ENCODE results near the gene KRT32.

The KRT32 gene

DNA sequence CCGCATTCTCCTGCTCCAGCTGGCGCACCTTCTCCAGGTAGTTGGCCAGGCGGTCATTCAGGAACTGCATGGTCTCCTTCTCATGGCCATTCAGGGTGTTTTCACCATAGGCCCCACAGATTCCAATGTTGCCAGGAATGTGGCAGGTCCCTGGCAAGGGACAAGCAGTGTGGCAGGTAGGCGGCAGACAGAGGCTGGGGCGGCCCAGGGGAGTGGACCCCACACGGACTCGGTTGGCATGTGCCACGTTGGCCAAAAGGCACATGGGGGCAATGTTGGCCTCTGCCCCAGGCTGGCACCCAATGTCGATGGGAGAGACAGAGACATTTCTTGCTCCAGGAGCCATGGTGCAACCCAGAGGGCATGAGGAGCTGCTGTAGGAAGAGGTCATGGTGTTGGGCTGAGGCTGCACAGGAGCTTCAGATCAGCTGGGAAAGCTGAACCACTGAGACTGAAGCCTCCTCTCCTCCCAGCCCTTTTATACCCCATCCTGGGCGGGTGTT, 26.6 kb downstream of the KRT32 start, which contains the start of gene KRT38:
Gene KRT38 (minus strand): TSS at position 453 of the 503 bp plus-strand sequence. CDS start 62 bp downstream, at position 391.
- ATAC-seq, result no peak

DNA sequence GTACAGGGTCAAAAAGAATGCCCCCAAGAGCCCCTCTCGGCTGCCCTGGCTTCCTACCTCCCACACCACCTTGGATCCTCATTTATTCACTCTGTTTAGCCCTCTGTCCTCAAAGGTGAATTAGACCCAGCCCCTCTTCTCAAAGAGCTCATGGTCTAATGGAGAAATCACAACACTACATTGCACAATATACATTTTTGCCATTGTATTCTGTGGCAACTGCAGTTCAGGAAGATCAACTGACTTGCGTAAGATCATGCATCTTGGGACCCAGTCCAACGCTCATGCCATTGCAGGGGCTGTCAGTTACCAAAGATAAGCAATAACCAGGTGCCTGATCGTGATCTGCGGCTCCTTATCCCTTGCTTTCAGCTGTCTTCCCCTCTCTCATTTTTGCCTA, 27.8 kb downstream of the KRT32 start:
- TF ChIP-seq ARNTL (CRISPR knock-in tag; IDR thresholded peaks at IDR 0.05; ENCODE audit: borderline replicate concordance, low read depth), result no peak
- TF ChIP-seq OSR1 (CRISPR knock-in tag; IDR thresholded peaks at IDR 0.05), result no peak
- no peak for TF ChIP-seq ZNF70 (CRISPR knock-in tag; IDR thresholded peaks at IDR 0.05)
- TF ChIP-seq BACH2 (CRISPR knock-in tag; IDR thresholded peaks at IDR 0.05; ENCODE audit: borderline replicate concordance), result no peak
- no peak for TF ChIP-seq ESRRG (CRISPR knock-in tag; IDR thresholded peaks at IDR 0.05)
- no peak for TF ChIP-seq CSDC2 (CRISPR knock-in tag; IDR thresholded peaks at IDR 0.05)
- no peak for TF ChIP-seq TCF4 (CRISPR knock-in tag; IDR thresholded peaks at IDR 0.05; ENCODE audit: borderline replicate concordance)
- no peak for TF ChIP-seq PPARA (CRISPR knock-in tag; IDR thresholded peaks at IDR 0.05; ENCODE audit: borderline replicate concordance)
- no peak for TF ChIP-seq RARB (CRISPR knock-in tag; IDR thresholded peaks at IDR 0.05)
- TF ChIP-seq TOX (CRISPR knock-in tag; IDR thresholded peaks at IDR 0.05; ENCODE audit: borderline replicate concordance), result no peak
- no peak for TF ChIP-seq ISL1 (CRISPR knock-in tag; IDR thresholded peaks at IDR 0.05)
- no peak for TF ChIP-seq PATZ1 (CRISPR knock-in tag; IDR thresholded peaks at IDR 0.05; ENCODE audit: borderline replicate concordance)
- no peak for ATAC-seq

More for the DNA sequence above, 26.6 kb downstream of the KRT32 start, which contains the start of gene KRT38:
- TF ChIP-seq ARNTL (CRISPR knock-in tag; IDR thresholded peaks at IDR 0.05; ENCODE audit: borderline replicate concordance, low read depth), result no peak
- no peak for TF ChIP-seq BACH2 (CRISPR knock-in tag; IDR thresholded peaks at IDR 0.05; ENCODE audit: borderline replicate concordance)

GRCh38 chr17:41437769-41438168, 29.4 kb downstream of the KRT32 start:
- ATAC-seq, result no peak
- TF ChIP-seq RARB (CRISPR knock-in tag; IDR thresholded peaks at IDR 0.05) (no peak), ZFP30 (CRISPR knock-in tag; IDR thresholded peaks at IDR 0.05) (no peak), PATZ1 (CRISPR knock-in tag; IDR thresholded peaks at IDR 0.05; ENCODE audit: borderline replicate concordance) (no peak), POU6F1 (CRISPR knock-in tag; IDR thresholded peaks at IDR 0.05; ENCODE audit: borderline replicate concordance, low read depth) (no peak), ARNTL (CRISPR knock-in tag; IDR thresholded peaks at IDR 0.05; ENCODE audit: borderline replicate concordance, low read depth) (no peak), CSDC2 (CRISPR knock-in tag; IDR thresholded peaks at IDR 0.05) (no peak), TCF4 (CRISPR knock-in tag; IDR thresholded peaks at IDR 0.05; ENCODE audit: borderline replicate concordance) (no peak), GLIS3 (CRISPR knock-in tag; IDR thresholded peaks at IDR 0.05) (no peak)

GRCh38 chr17:41437254-41437653, 29.9 kb downstream of the KRT32 start:
- no peak for TF ChIP-seq ARNTL (CRISPR knock-in tag; IDR thresholded peaks at IDR 0.05; ENCODE audit: borderline replicate concordance, low read depth)
- no peak for TF ChIP-seq SNAI2 (CRISPR knock-in tag; IDR thresholded peaks at IDR 0.05)
- TF ChIP-seq CSDC2 (CRISPR knock-in tag; IDR thresholded peaks at IDR 0.05), result no peak
- TF ChIP-seq PATZ1 (CRISPR knock-in tag; IDR thresholded peaks at IDR 0.05; ENCODE audit: borderline replicate concordance), result no peak
- TF ChIP-seq ZFP3 (CRISPR knock-in tag; IDR thresholded peaks at IDR 0.05), result no peak
- TF ChIP-seq POU6F1 (CRISPR knock-in tag; IDR thresholded peaks at IDR 0.05; ENCODE audit: borderline replicate concordance, low read depth), result no peak
- TF ChIP-seq ZNF70 (CRISPR knock-in tag; IDR thresholded peaks at IDR 0.05), result no peak
- no peak for TF ChIP-seq ISL1 (CRISPR knock-in tag; IDR thresholded peaks at IDR 0.05)
- no peak for TF ChIP-seq TCF4 (CRISPR knock-in tag; IDR thresholded peaks at IDR 0.05; ENCODE audit: borderline replicate concordance)
- no peak for TF ChIP-seq ZFP30 (CRISPR knock-in tag; IDR thresholded peaks at IDR 0.05)
- TF ChIP-seq TOX (CRISPR knock-in tag; IDR thresholded peaks at IDR 0.05; ENCODE audit: borderline replicate concordance), result no peak
- no peak for TF ChIP-seq RARB (CRISPR knock-in tag; IDR thresholded peaks at IDR 0.05)
- TF ChIP-seq TSHZ2 (CRISPR knock-in tag; IDR thresholded peaks at IDR 0.05), result no peak
- TF ChIP-seq OSR1 (CRISPR knock-in tag; IDR thresholded peaks at IDR 0.05), result no peak
- TF ChIP-seq ZNF565 (CRISPR knock-in tag; conservative IDR thresholded peaks at IDR 0.05; ENCODE audit: low read depth), result no peak
- no peak for TF ChIP-seq ZNF8 (CRISPR knock-in tag; IDR thresholded peaks at IDR 0.05)
- ATAC-seq, result no peak

Data from SK-N-SH treated with all-trans-retinoic acid at 6 μM for 48 hours (cell line).